ENCODE measurements around the gene DNAJC5. TPM values are rescaled to one million over a fixed set of nuclear protein-coding genes. Genes with fewer than 3 reads are reported as not detected.

The DNAJC5 gene
- total and polyA plus RNA-seq, 2 donors (not counting 1 experiment from before 2014, with no cell fraction given) = 12.2 to 33.3 TPM

GRCh38 chr20:63968928-63969760 lies 74.2 kb downstream of the DNAJC5 start:
- no peaks in the 10 kb centered on the region for H3K9me3 Mint-ChIP-seq (ENCODE audit: insufficient read depth)
- H3K27ac Mint-ChIP-seq = peak overlapping the region; percentile 46
- H3K27ac ChIP-seq (ENCODE audit: low read length in 2 of 2) = no peak overlapping the region
- no peaks in the 10 kb centered on the region for H3K27me3 Mint-ChIP-seq
- ATAC-seq (ENCODE audit: low read depth) (peak; percentile 10), DNase-seq (no peak)
- peaks cover 17% of the 10 kb centered on the region for H3K4me1 Mint-ChIP-seq
- TF ChIP-seq EZH2 (IDR thresholded peaks at IDR 0.05; ENCODE audit: borderline replicate concordance, insufficient read depth, low read depth, low read length, poor library complexity, severe bottlenecking) = no peak
- TF ChIP-seq, protein P1, sequence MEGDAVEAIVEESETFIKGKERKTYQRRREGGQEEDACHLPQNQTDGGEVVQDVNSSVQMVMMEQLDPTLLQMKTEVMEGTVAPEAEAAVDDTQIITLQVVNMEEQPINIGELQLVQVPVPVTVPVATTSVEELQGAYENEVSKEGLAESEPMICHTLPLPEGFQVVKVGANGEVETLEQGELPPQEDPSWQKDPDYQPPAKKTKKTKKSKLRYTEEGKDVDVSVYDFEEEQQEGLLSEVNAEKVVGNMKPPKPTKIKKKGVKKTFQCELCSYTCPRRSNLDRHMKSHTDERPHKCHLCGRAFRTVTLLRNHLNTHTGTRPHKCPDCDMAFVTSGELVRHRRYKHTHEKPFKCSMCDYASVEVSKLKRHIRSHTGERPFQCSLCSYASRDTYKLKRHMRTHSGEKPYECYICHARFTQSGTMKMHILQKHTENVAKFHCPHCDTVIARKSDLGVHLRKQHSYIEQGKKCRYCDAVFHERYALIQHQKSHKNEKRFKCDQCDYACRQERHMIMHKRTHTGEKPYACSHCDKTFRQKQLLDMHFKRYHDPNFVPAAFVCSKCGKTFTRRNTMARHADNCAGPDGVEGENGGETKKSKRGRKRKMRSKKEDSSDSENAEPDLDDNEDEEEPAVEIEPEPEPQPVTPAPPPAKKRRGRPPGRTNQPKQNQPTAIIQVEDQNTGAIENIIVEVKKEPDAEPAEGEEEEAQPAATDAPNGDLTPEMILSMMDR (IDR thresholded peaks at IDR 0.05) = no peak
- intact Hi-C loops (cut with micrococcal nuclease) = no loop called here
- H3K27me3 ChIP-seq (replicated peaks in 1 of 4; ENCODE audit: control extremely low read depth in 1 of 4, control insufficient read depth in 3 of 4, insufficient read depth in 4 of 4, low read length in 3 of 4) = no peaks in the 10 kb centered on the region
- H3K9me3 ChIP-seq (ENCODE audit: control extremely low read depth in 1 of 3, control insufficient read depth in 2 of 3, insufficient read depth in 1 of 3, low read length in 2 of 3) = peaks cover 0 to 21% (median 0%) of the 10 kb centered on the region in 3 donors
- H3K79me2 ChIP-seq (ENCODE audit: control insufficient read depth, insufficient read depth, low read length) = no peaks in the 10 kb centered on the region
- H3K9ac ChIP-seq (ENCODE audit: low read length) = peak overlapping the region; percentile 64
- H3K4me3 ChIP-seq (ENCODE audit: control extremely low read depth in 1 of 5, extremely low read depth in 1 of 5, insufficient read depth in 1 of 5, low read depth in 2 of 5, low read length in 4 of 5) = peak overlapping the region in 4 of 5 experiments; percentile 31 to 64 (median 50)
- 2% methylated on average over 70 of the region's 70 CpGs for WGBS (ENCODE audit: insufficient coverage)
- H3K4me2 ChIP-seq (replicated peaks; ENCODE audit: low read depth, low read length, poor library complexity, severe bottlenecking) = peak overlapping the region; percentile 90
- peaks cover 13 to 21% of the 10 kb centered on the region in 2 donors for H3K4me1 ChIP-seq (ENCODE audit: control insufficient read depth in 2 of 2, insufficient read depth in 2 of 2, low read length in 2 of 2)
- H2AFZ ChIP-seq (ENCODE audit: insufficient read depth, low read depth, low read length, poor library complexity, severe bottlenecking) = peak overlapping the region; percentile 66
- peak overlapping the region; percentile 86 for H3K4me3 Mint-ChIP-seq
- ChIA-PET POLR2A (no interaction called here), CTCF (interaction anchor here (1.4 kb wide), 1 partner anchor 432 kb away, joined by 3 read pairs; no protein-coding TSS in a partner anchor)
- H3K36me3 ChIP-seq (replicated peaks in 1 of 2; ENCODE audit: control extremely low read depth in 1 of 2, control insufficient read depth in 1 of 2, extremely low read depth in 1 of 2, insufficient read depth in 2 of 2, low read length in 1 of 2) = peaks cover 0 to 4% of the 10 kb centered on the region in 2 experiments
- H4K20me1 ChIP-seq (ENCODE audit: control insufficient read depth, insufficient read depth, low read length, poor library complexity, severe bottlenecking) = no peaks in the 10 kb centered on the region

Data from B cell (primary cell).